Upper lobe of left lung (tissue), 4 donors: ENCODE results near the gene ODF4.
A peak's percentile ranks its signal among the peaks of the same experiment; 100 is the strongest.

ENCODE experiments used
- EP300 ChIP-seq, 4 donors: sonication (generic); formaldehyde crosslinking; IDR thresholded peaks; one replicate each; pipeline ENCODE4 v1.5.1; 2017; ENCODE audit warnings: antibody characterized with exemption in 4 of 4, control low read depth in 2 of 4
- POLR2A ChIP-seq, 4 donors: fragments of 450-650 bp; IDR thresholded peaks; one replicate each; pipeline ENCODE4 v1.5.1; 2016 to 2017; ENCODE audit warnings: antibody characterized with exemption in 4 of 4, mild to moderate bottlenecking in 2 of 4
- POLR2AphosphoS5 ChIP-seq, 2 donors: sonication (generic); formaldehyde crosslinking; IDR thresholded peaks; one replicate each; pipeline ENCODE4 v1.5.1; 2017; ENCODE audit warnings: antibody characterized with exemption in 2 of 2
- TF ChIP-seq, protein P1 (sequence below), 6 experiments: fragments of 450-650 bp in 4 of 6; fragments of 200-600 bp in 2 of 6; sonication (generic) in 2 of 6; IDR thresholded peaks; one replicate each; pipeline ENCODE4 v1.5.1; 2016 to 2019; ENCODE audit warnings: antibody characterized with exemption in 6 of 6

DNA sequence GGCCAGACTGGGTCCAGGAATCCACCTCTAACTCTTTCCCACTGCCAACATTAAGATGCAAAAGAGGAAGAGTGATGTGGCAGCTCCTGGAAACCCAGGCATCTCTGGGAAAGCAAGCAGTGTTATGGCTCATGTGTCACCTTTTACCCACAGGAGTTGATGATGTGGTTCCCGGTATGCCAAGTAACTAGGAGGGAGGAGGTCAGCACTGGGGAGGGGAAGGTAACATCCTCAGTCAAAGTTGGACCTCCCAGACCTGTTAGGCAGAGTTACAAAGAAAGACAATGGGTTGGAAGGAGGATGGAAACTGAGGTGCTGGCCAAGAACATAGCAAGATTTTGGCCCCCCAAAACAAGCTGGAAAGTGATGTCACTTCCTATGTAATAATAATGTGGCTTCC, 25.5 kb downstream of the ODF4 start:
- TF ChIP-seq POLR2AphosphoS5 (IDR thresholded peaks at IDR 0.05): peak in 1 of 2 donors; percentile 64
- peak in 1 of 4 donors; percentile 48 for TF ChIP-seq EP300 (IDR thresholded peaks at IDR 0.05)
- no peak for TF ChIP-seq POLR2A (IDR thresholded peaks at IDR 0.05)
- TF ChIP-seq, protein P1, sequence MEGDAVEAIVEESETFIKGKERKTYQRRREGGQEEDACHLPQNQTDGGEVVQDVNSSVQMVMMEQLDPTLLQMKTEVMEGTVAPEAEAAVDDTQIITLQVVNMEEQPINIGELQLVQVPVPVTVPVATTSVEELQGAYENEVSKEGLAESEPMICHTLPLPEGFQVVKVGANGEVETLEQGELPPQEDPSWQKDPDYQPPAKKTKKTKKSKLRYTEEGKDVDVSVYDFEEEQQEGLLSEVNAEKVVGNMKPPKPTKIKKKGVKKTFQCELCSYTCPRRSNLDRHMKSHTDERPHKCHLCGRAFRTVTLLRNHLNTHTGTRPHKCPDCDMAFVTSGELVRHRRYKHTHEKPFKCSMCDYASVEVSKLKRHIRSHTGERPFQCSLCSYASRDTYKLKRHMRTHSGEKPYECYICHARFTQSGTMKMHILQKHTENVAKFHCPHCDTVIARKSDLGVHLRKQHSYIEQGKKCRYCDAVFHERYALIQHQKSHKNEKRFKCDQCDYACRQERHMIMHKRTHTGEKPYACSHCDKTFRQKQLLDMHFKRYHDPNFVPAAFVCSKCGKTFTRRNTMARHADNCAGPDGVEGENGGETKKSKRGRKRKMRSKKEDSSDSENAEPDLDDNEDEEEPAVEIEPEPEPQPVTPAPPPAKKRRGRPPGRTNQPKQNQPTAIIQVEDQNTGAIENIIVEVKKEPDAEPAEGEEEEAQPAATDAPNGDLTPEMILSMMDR (IDR thresholded peaks at IDR 0.05): no peak
